NB4 (cell line): Measurements from ENCODE around the gene COL23A1.

Source experiments
- DNase-seq: peaks from one replicate; pipeline ENCODE4 v3.0.0; 2010; ENCODE audit warnings: low read depth
- H3K4me3 ChIP-seq: one replicate; pipeline ENCODE4 v1.5.1; 2011; ENCODE audit warnings: mild to moderate bottlenecking, low read depth, low read length, moderate library complexity
- CTCF ChIP-seq: IDR thresholded peaks from one replicate; pipeline ENCODE4 v1.5.1; 2012; ENCODE audit warnings: low read depth, low read length
- MAX ChIP-seq: IDR thresholded peaks from 2 replicates; pipeline ENCODE4 v1.6.1; 2011; ENCODE audit warnings: low read depth, low read length
- MYC ChIP-seq: IDR thresholded peaks from 2 replicates; pipeline ENCODE4 v1.6.1; 2011; ENCODE audit warnings: low read depth, low read length
- POLR2A ChIP-seq: IDR thresholded peaks from 2 replicates; pipeline ENCODE4 v1.6.1; 2011; ENCODE audit warnings: mild to moderate bottlenecking; ENCODE audit not compliant: insufficient read length; ENCODE audit errors: extremely low read depth

COL23A1 gene

GRCh38 chr5:178364326-178364675 lies 225.9 kb downstream of the COL23A1 start:
- no peak overlapping the region for H3K4me3 ChIP-seq

GRCh38 chr5:178363501-178364325 lies 226.5 kb downstream of the COL23A1 start:
- no peak for TF ChIP-seq MYC
- TF ChIP-seq POLR2A, result no peak
- no peak for TF ChIP-seq CTCF
- TF ChIP-seq MAX, result no peak
- no peak for DNase-seq
- no peak overlapping the region for H3K4me3 ChIP-seq

More at GRCh38 chr5:178364326-178364675, 225.9 kb downstream of the COL23A1 start:
- DNase-seq, result no peak
- TF ChIP-seq MAX (no peak), CTCF (no peak), MYC (no peak), POLR2A (no peak)

GRCh38 chr5:178361657-178362445 lies 228.3 kb downstream of the COL23A1 start:
- H3K4me3 ChIP-seq, result no peak overlapping the region
- no peak for TF ChIP-seq POLR2A
- TF ChIP-seq MYC, result no peak
- no peak for TF ChIP-seq MAX
- TF ChIP-seq CTCF, result no peak
- no peak for DNase-seq

- TF ChIP-seq MYC (no peak), MAX (no peak), CTCF (no peak), POLR2A (no peak)
Measured at GRCh38 chr5:178360926-178361235, 229.3 kb downstream of the COL23A1 start.

GRCh38 chr5:178360222-178360925 lies 229.8 kb downstream of the COL23A1 start:
- DNase-seq, result no peak
- no peak for TF ChIP-seq CTCF
- TF ChIP-seq MAX, result no peak
- TF ChIP-seq MYC, result no peak
- no peak for TF ChIP-seq POLR2A

More at GRCh38 chr5:178360926-178361235, 229.3 kb downstream of the COL23A1 start:
- no peak for DNase-seq
- H3K4me3 ChIP-seq, result no peak overlapping the region

More at GRCh38 chr5:178360222-178360925, 229.8 kb downstream of the COL23A1 start:
- no peak overlapping the region for H3K4me3 ChIP-seq
